H1 (cell line): ENCODE results near the gene GPD1L.

Experiments
- EP300 ChIP-seq, 2 experiments: IDR thresholded peaks; 1 replicate in 1 of 2; 2 replicates in 1 of 2; pipeline ENCODE4 v1.6.1; 2011 to 2012; ENCODE audit warnings: low read depth in 2 of 2, low read length in 2 of 2, mild to moderate bottlenecking in 2 of 2, borderline replicate concordance in 1 of 2, inconsistent platforms in 1 of 2, moderate library complexity in 1 of 2
- EZH2 ChIP-seq: fragments of 200-600 bp; sonication (generic); IDR thresholded peaks from 2 replicates; pipeline ENCODE4 v1.7.1; 2012; ENCODE audit warnings: low read depth, mild to moderate bottlenecking, moderate library complexity, low read length, inconsistent platforms; ENCODE audit not compliant: severe bottlenecking
- POLR2A ChIP-seq, 2 experiments: IDR thresholded peaks; 1 replicate in 1 of 2; 2 replicates in 1 of 2; pipeline ENCODE4 v1.6.1; 2011; ENCODE audit warnings: low read depth in 2 of 2, low read length in 2 of 2, mild to moderate bottlenecking in 2 of 2; ENCODE audit errors: control extremely low read depth in 1 of 2
- TF ChIP-seq, protein P1 (sequence below), 3 experiments: IDR thresholded peaks; 1 replicate in 2 of 3; 2 replicates in 1 of 3; pipeline versions ENCODE4 v1.5.1 to v1.6.1; 2011; ENCODE audit warnings: low read length in 3 of 3, mild to moderate bottlenecking in 3 of 3, inconsistent platforms in 2 of 3, low read depth in 1 of 3, moderate library complexity in 1 of 3; ENCODE audit not compliant: insufficient read depth in 1 of 3; ENCODE audit errors: control extremely low read depth in 1 of 3

- TF ChIP-seq, protein P1, sequence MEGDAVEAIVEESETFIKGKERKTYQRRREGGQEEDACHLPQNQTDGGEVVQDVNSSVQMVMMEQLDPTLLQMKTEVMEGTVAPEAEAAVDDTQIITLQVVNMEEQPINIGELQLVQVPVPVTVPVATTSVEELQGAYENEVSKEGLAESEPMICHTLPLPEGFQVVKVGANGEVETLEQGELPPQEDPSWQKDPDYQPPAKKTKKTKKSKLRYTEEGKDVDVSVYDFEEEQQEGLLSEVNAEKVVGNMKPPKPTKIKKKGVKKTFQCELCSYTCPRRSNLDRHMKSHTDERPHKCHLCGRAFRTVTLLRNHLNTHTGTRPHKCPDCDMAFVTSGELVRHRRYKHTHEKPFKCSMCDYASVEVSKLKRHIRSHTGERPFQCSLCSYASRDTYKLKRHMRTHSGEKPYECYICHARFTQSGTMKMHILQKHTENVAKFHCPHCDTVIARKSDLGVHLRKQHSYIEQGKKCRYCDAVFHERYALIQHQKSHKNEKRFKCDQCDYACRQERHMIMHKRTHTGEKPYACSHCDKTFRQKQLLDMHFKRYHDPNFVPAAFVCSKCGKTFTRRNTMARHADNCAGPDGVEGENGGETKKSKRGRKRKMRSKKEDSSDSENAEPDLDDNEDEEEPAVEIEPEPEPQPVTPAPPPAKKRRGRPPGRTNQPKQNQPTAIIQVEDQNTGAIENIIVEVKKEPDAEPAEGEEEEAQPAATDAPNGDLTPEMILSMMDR (IDR thresholded peaks at IDR 0.05; ENCODE audit: control extremely low read depth in 1 of 3, insufficient read depth in 1 of 3, low read depth in 1 of 3, low read length in 3 of 3): no peak
- TF ChIP-seq POLR2A (IDR thresholded peaks at IDR 0.05; ENCODE audit: control extremely low read depth in 1 of 2, low read depth in 2 of 2, low read length in 2 of 2) (no peak), EZH2 (no peak), EP300 (IDR thresholded peaks at IDR 0.05; ENCODE audit: borderline replicate concordance in 1 of 2, low read depth in 2 of 2, low read length in 2 of 2) (no peak)
Measured at GRCh38 chr3:32195995-32196540, 89.6 kb downstream of the GPD1L start.
